ENCODE results near the gene CRELD2. TPM values are rescaled to one million over a fixed set of nuclear protein-coding genes. Genes with fewer than 3 reads are reported as not detected.
A peak's percentile ranks its signal among the peaks of the same experiment; 100 is the strongest.

The CRELD2 gene
- total and polyA plus RNA-seq, 2 of the 13 experiments (the other 11 are each of a cell fraction or from before 2014, with no cell fraction given) = 17.2 to 44.7 TPM

GRCh38 chr22:49948958-49949913, 30.8 kb downstream of the CRELD2 start (continued):
- TF ChIP-seq GLMP (CRISPR knock-in tag; IDR thresholded peaks at IDR 0.05; ENCODE audit: borderline replicate concordance) (no peak), KMT2B (CRISPR knock-in tag; IDR thresholded peaks at IDR 0.05) (0 out of 2 replicates have a peak, but pooled peaks have one; percentile 19), TMF1 (CRISPR knock-in tag; IDR thresholded peaks at IDR 0.05; ENCODE audit: low read depth) (no peak), SRSF9 (IDR thresholded peaks at IDR 0.05; ENCODE audit: borderline replicate concordance, insufficient read depth, low read depth, low read length, poor library complexity, severe bottlenecking) (no peak), ZNF350 (CRISPR knock-in tag; IDR thresholded peaks at IDR 0.05; ENCODE audit: borderline replicate concordance, low read depth) (no peak), ZNF878 (CRISPR knock-in tag; IDR thresholded peaks at IDR 0.05) (no peak), MYPOP (CRISPR knock-in tag; IDR thresholded peaks at IDR 0.05) (peak; percentile 78; the same call in 1 of the 2 replicates), MIER2 (CRISPR knock-in tag; IDR thresholded peaks at IDR 0.05) (no peak), ARNT (IDR thresholded peaks at IDR 0.05) (no peak), ZNF224 (CRISPR knock-in tag; IDR thresholded peaks at IDR 0.05) (0 out of 2 replicates have a peak, but pooled peaks have one; percentile 57), POLR2AphosphoS5 (IDR thresholded peaks at IDR 0.05; ENCODE audit: low read depth, low read length) (peak; percentile 60), ZFP90 (CRISPR knock-in tag; IDR thresholded peaks at IDR 0.05; ENCODE audit: borderline replicate concordance) (peak; percentile 86; the same call in 1 of the 2 replicates), ZNF263 (CRISPR knock-in tag; IDR thresholded peaks at IDR 0.05) (no peak; the same call in 1 of the 2 replicates), HBP1 (CRISPR knock-in tag; IDR thresholded peaks at IDR 0.05; ENCODE audit: low read depth) (no peak), ZNF766 (CRISPR knock-in tag; IDR thresholded peaks at IDR 0.05; ENCODE audit: borderline replicate concordance) (0 out of 2 replicates have a peak, but pooled peaks have one; percentile 44), CHCHD3 (CRISPR knock-in tag; IDR thresholded peaks at IDR 0.05) (no peak), ZNF749 (CRISPR knock-in tag; IDR thresholded peaks at IDR 0.05; ENCODE audit: borderline replicate concordance) (peak; percentile 87; the same call in 1 of the 2 replicates), SRSF1 (optimal IDR thresholded peaks at IDR 0.05; ENCODE audit: low read depth, low read length) (peak; percentile 65), HDAC2 (CRISPR knock-in tag; IDR thresholded peaks at IDR 0.05) (peak; percentile 86), KLF11 (CRISPR knock-in tag; IDR thresholded peaks at IDR 0.05) (no peak), ZNF501 (CRISPR knock-in tag; IDR thresholded peaks at IDR 0.05) (0 out of 2 replicates have a peak, but pooled peaks have one; percentile 16), ZNF260 (CRISPR knock-in tag; IDR thresholded peaks at IDR 0.05; ENCODE audit: borderline replicate concordance, low read depth) (no peak), MTERF4 (CRISPR knock-in tag; IDR thresholded peaks at IDR 0.05) (0 out of 2 replicates have a peak, but pooled peaks have one; percentile 31), RXRA (CRISPR knock-in tag; IDR thresholded peaks at IDR 0.05) (peak; percentile 88), ZFP37 (CRISPR knock-in tag; IDR thresholded peaks at IDR 0.05; ENCODE audit: borderline replicate concordance) (no peak)

All from HepG2 (cell line).